PC-3 (cell line): ENCODE data around the gene MRPL50. TPM values are rescaled to one million over a fixed set of nuclear protein-coding genes. Genes with fewer than 3 reads are reported as not detected.

Experiments used
- ATAC-seq: fragments of 200-7000 bp; cut with Tn5 transposase; 2 replicates; pipeline ENCODE4 v1.9.1; 2020; ENCODE audit warnings: mild to moderate bottlenecking, moderate library complexity
- BruUV-seq: library from RNA; stranded (reverse); fragments of 400-500 nt; replicated peaks from 2 replicates; lab custom pipeline; 2021; lab: Mats Ljungman, UMichigan
- CTCF ChIA-PET: fragments of 300-600 bp; sonication (Branson Sonifier 250); formaldehyde crosslinking; loops from one replicate; lab custom pipeline; 2022; ENCODE audit warnings: antibody characterized with exemption; lab: Charles Lee
- POLR2A ChIA-PET: fragments of 300-600 bp; sonication (Branson Sonifier 250); formaldehyde crosslinking; loops from one replicate; lab custom pipeline; 2022; ENCODE audit warnings: antibody characterized with exemption; ENCODE audit not compliant: unreplicated experiment; lab: Charles Lee
- DNase-seq: peaks from one replicate; pipeline ENCODE4 v3.0.0-alpha.2; 2015
- H2AFZ ChIP-seq: fragments of 300-600 bp; sonication (generic); 2 replicates; pipeline ENCODE4 v1.6.0; 2016; ENCODE audit warnings: antibody characterized with exemption, low read length
- H3F3A ChIP-seq: fragments of 300-600 bp; sonication (generic); one replicate; pipeline ENCODE4 v1.6.0; 2017; ENCODE audit warnings: antibody characterized with exemption, low read length, control low read depth, mild to moderate bottlenecking; ENCODE audit not compliant: unreplicated experiment
- H3K27ac ChIP-seq: fragments of 300-600 bp; sonication (generic); 2 replicates; pipeline ENCODE4 v1.5.1; 2016; ENCODE audit warnings: mild to moderate bottlenecking, low read length
- H3K27me3 ChIP-seq: fragments of 300-600 bp; sonication (generic); 2 replicates; pipeline ENCODE4 v1.6.1; 2016; ENCODE audit warnings: low read length, mixed read lengths
- H3K36me3 ChIP-seq: fragments of 300-600 bp; sonication (generic); 2 replicates; pipeline ENCODE4 v1.6.1; 2016; ENCODE audit warnings: low read depth, mixed run types, low read length, mixed read lengths
- H3K4me1 ChIP-seq: fragments of 300-600 bp; sonication (generic); 2 replicates; pipeline ENCODE4 v1.5.1; 2016; ENCODE audit warnings: low read length; ENCODE audit not compliant: insufficient read depth
- H3K4me2 ChIP-seq: fragments of 300-600 bp; sonication (generic); 2 replicates; pipeline ENCODE4 v1.6.0; 2016; ENCODE audit warnings: low read length
- H3K4me3 ChIP-seq: fragments of 300-600 bp; sonication (generic); 2 replicates; pipeline ENCODE4 v1.5.1; 2016; ENCODE audit warnings: mild to moderate bottlenecking, low read length, mixed read lengths
- H3K79me2 ChIP-seq: fragments of 300-600 bp; sonication (generic); 2 replicates; pipeline ENCODE4 v1.6.1; 2017; ENCODE audit warnings: low read length, mixed read lengths
- H3K9ac ChIP-seq: fragments of 300-600 bp; sonication (generic); 2 replicates; pipeline ENCODE4 v1.6.0; 2016; ENCODE audit warnings: mild to moderate bottlenecking, low read length
- H3K9me2 ChIP-seq: fragments of 300-600 bp; sonication (generic); replicated peaks from 2 replicates; pipeline ENCODE4 v1.6.1; 2016; ENCODE audit warnings: mixed run types, low read length, mixed read lengths
- H3K9me3 ChIP-seq: fragments of 300-600 bp; sonication (generic); 2 replicates; pipeline ENCODE4 v1.6.1; 2016; ENCODE audit warnings: low read length, mixed read lengths
- H4K20me1 ChIP-seq: fragments of 300-600 bp; sonication (generic); 2 replicates; pipeline ENCODE4 v1.6.1; 2016; ENCODE audit warnings: low read length, mixed read lengths
- EZH2 ChIP-seq: fragments of 300-600 bp; sonication (generic); IDR thresholded peaks from one replicate; pipeline ENCODE4 v1.6.1; 2017; ENCODE audit warnings: antibody characterized with exemption, mild to moderate bottlenecking, low read length; ENCODE audit not compliant: unreplicated experiment
- EZH2phosphoT487 ChIP-seq: fragments of 300-600 bp; sonication (generic); IDR thresholded peaks from 2 replicates; pipeline ENCODE4 v1.6.1; 2018; ENCODE audit warnings: mild to moderate bottlenecking, antibody characterized with exemption, low read length, borderline replicate concordance
- intact Hi-C: fragments of 100-400 bp; cut with micrococcal nuclease; formaldehyde crosslinking; loops from 2 replicates; pipeline ENCODE4 v1.9.0; 2023
- total RNA-seq: library from RNA; depleted of rRNA; stranded (reverse); fragments of >200 nt; gene quantifications from 2 replicates; pipeline ENCODE4 v1.2.3, GENCODE V29; 2014
- TF ChIP-seq, protein P1 (sequence below): fragments of 300-600 bp; sonication (generic); conservative IDR thresholded peaks from 2 replicates; pipeline ENCODE4 v1.5.1; 2017; ENCODE audit warnings: antibody characterized with exemption, low read depth, mild to moderate bottlenecking, low read length

The MRPL50 gene
- total RNA-seq, 1 experiment from 2014 or later = 10.2 TPM

DNA sequence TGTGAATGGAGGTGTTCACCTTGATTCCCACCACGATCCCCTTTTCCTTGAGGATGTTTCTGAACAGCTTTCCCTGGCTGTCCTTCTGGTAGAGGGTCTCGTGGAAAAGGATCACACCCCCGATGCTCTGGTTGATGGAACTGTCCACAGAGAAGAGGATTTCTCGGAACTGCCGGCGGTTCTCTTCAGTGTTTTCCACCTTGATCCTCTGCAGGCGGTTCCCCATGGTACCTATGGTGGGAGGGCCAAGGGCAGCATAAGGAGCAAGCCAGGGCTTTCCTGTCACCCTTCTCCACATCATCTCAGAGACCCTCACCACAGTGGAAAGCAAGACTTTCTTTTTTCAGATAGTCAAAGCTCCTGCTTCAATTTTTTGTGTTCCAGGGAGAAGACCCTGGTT is 31.3 kb upstream of the MRPL50 start:
- H3K79me2 ChIP-seq = no peaks in the 10 kb centered on the region
- H3K9me2 ChIP-seq = no peaks in the 10 kb centered on the region
- H4K20me1 ChIP-seq = no peaks in the 10 kb centered on the region
- H3K4me2 ChIP-seq = no peak overlapping the region
- H3K4me1 ChIP-seq = no peaks in the 10 kb centered on the region
- no peak overlapping the region for H3K9ac ChIP-seq
- no peak for ATAC-seq
- BruUV-seq = no TSS peak
- no peak overlapping the region for H2AFZ ChIP-seq
- DNase-seq = no peak
- no peak overlapping the region for H3K27ac ChIP-seq
- H3K27me3 ChIP-seq = no peaks in the 10 kb centered on the region; the same call in 1 of the 2 replicates
- ChIA-PET POLR2A (no interaction called here), CTCF (no interaction called here)
- H3K9me3 ChIP-seq = no peaks in the 10 kb centered on the region
- H3K36me3 ChIP-seq = no peaks in the 10 kb centered on the region
- intact Hi-C loops = no loop called here
- no peaks in the 10 kb centered on the region for H3F3A ChIP-seq
- TF ChIP-seq, protein P1, sequence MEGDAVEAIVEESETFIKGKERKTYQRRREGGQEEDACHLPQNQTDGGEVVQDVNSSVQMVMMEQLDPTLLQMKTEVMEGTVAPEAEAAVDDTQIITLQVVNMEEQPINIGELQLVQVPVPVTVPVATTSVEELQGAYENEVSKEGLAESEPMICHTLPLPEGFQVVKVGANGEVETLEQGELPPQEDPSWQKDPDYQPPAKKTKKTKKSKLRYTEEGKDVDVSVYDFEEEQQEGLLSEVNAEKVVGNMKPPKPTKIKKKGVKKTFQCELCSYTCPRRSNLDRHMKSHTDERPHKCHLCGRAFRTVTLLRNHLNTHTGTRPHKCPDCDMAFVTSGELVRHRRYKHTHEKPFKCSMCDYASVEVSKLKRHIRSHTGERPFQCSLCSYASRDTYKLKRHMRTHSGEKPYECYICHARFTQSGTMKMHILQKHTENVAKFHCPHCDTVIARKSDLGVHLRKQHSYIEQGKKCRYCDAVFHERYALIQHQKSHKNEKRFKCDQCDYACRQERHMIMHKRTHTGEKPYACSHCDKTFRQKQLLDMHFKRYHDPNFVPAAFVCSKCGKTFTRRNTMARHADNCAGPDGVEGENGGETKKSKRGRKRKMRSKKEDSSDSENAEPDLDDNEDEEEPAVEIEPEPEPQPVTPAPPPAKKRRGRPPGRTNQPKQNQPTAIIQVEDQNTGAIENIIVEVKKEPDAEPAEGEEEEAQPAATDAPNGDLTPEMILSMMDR = no peak
- TF ChIP-seq EZH2 = no peak
- TF ChIP-seq EZH2phosphoT487 = no peak
- H3K4me3 ChIP-seq = no peak overlapping the region

DNA sequence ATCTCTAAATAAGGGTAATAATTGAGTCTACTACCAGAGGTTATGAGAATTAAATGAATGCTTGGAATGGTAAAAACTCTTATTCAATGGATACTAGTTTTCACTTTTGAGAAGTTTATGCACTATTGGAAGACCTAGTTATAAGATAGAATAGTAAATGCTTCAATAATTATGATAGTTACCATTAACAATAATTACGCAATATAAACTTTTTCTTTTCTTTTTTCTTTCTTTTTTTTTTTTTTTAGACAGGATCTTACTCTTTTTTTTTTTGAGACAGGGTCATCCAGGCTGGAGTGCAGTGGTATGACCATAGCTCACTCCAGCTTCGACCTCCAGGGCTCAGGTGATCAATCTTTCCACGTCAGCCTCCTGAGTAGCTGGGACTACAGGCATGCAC is 30.5 kb upstream of the MRPL50 start:
- no peak overlapping the region for H2AFZ ChIP-seq
- ATAC-seq (no peak), DNase-seq (no peak)
- H3K4me3 ChIP-seq = no peak overlapping the region
- H3K79me2 ChIP-seq = no peaks in the 10 kb centered on the region
- intact Hi-C loops = no loop called here
- ChIA-PET CTCF (no interaction called here), POLR2A (no interaction called here)
- H3K4me1 ChIP-seq = no peaks in the 10 kb centered on the region
- H3F3A ChIP-seq = no peaks in the 10 kb centered on the region
- H3K9me3 ChIP-seq = no peaks in the 10 kb centered on the region
- no peaks in the 10 kb centered on the region for H3K27me3 ChIP-seq
- TF ChIP-seq EZH2phosphoT487 (no peak), EZH2 (no peak)
- TF ChIP-seq, protein P1 = no peak
- no peak overlapping the region for H3K4me2 ChIP-seq
- H3K27ac ChIP-seq = no peak overlapping the region
- H3K9me2 ChIP-seq = no peaks in the 10 kb centered on the region
- H3K9ac ChIP-seq = no peak overlapping the region
- H3K36me3 ChIP-seq = no peaks in the 10 kb centered on the region
- H4K20me1 ChIP-seq = no peaks in the 10 kb centered on the region
- BruUV-seq = no TSS peak

DNA sequence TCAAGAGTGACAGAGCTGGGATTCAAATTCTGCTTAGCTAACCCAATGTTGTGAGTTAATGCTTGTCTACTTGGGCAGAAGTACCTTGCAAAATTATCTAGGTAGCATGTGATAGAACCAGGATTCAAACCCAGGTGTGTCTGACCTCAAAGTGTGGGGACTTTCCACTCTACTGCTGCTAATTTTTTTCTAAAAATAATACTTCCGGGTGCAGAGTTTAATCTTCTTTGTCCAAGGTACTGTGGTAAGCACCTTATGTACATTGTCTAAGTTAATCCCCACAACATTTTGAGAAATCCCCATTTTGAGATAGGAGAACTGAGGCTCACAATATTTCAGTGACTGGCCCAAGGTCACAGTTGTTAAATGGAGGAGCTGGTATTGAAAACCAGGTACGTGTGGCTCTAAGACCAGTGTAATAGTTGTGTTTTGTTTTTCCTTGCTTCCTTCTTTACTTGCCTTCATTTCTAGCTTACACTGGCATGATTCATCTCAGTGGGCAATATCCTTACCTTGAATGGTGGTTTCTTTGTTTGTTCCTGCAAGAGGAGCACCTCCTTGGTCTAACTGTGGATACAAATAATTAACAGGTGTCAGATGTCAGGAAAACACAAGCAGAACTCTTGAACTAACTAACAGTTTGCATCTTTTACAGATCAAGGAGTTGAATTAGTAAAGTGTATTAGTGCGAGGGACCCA is 29.7 kb upstream of the MRPL50 start:
- ChIA-PET CTCF (no interaction called here), POLR2A (no interaction called here)
- ATAC-seq = no peak

More for the DNA sequence above, 29.7 kb upstream of the MRPL50 start:
- Histone ChIP-seq H2AFZ (no peak overlapping the region), H3K27ac (no peak overlapping the region), H3K4me1 (no peaks in the 10 kb centered on the region), H3K36me3 (no peaks in the 10 kb centered on the region), H4K20me1 (no peaks in the 10 kb centered on the region), H3K9ac (no peak overlapping the region), H3K4me3 (no peak overlapping the region), H3K79me2 (no peaks in the 10 kb centered on the region), H3K4me2 (no peak overlapping the region), H3K9me2 (no peaks in the 10 kb centered on the region), H3K9me3 (no peaks in the 10 kb centered on the region), H3F3A (no peaks in the 10 kb centered on the region), H3K27me3 (no peaks in the 10 kb centered on the region)
- no peak for DNase-seq
- no TSS peak for BruUV-seq
- intact Hi-C loops = no loop called here
- no peak for TF ChIP-seq EZH2phosphoT487
- no peak for TF ChIP-seq EZH2
- TF ChIP-seq, protein P1 = no peak
